Measurements from ENCODE around the gene YY1.

- TF ChIP-seq CTCF (conservative IDR thresholded peaks at IDR 0.05 in 1 of 2, IDR thresholded peaks at IDR 0.05 in 1 of 2; ENCODE audit: low read depth in 1 of 2, low read length in 2 of 2) (peak in 1 of 2 donors; percentile 26), EZH2 (IDR thresholded peaks at IDR 0.05; ENCODE audit: low read length, missing control alignments) (no peak)
Observed at GRCh38 chr14:100271247-100271939, 32.4 kb downstream of the YY1 start.
